Endodermal cell (in vitro differentiated cells): Measurements from ENCODE around the gene CNTN4. TPM values are rescaled to one million over a fixed set of nuclear protein-coding genes. Genes with fewer than 3 reads are reported as not detected.

Experiments
- DNase-seq: peaks from one replicate; pipeline ENCODE4 v3.0.0-alpha.2; 2017
- H3K27ac ChIP-seq: 2 replicates; pipeline ENCODE4 v1.5.1; 2013; ENCODE audit warnings: mild to moderate bottlenecking, low read depth, low read length, moderate library complexity
- H3K27me3 ChIP-seq: 2 replicates; pipeline ENCODE4 v1.6.1; 2013; ENCODE audit warnings: mild to moderate bottlenecking, low read length, moderate library complexity; ENCODE audit not compliant: insufficient read depth, control insufficient read depth, poor library complexity, severe bottlenecking
- H3K36me3 ChIP-seq: 2 replicates; pipeline ENCODE4 v1.7.0; 2013; ENCODE audit warnings: mild to moderate bottlenecking, low read length, moderate library complexity; ENCODE audit not compliant: control insufficient read depth, insufficient read depth
- H3K4me1 ChIP-seq: one replicate; pipeline ENCODE4 v1.7.0; 2013; ENCODE audit warnings: low read length; ENCODE audit not compliant: control insufficient read depth, insufficient read depth
- H3K4me3 ChIP-seq: 2 replicates; pipeline ENCODE4 v1.5.1; 2013; ENCODE audit warnings: mild to moderate bottlenecking, low read length, moderate library complexity
- H3K9ac ChIP-seq: 2 replicates; pipeline ENCODE4 v1.6.1; 2013; ENCODE audit warnings: mild to moderate bottlenecking, low read length, moderate library complexity; ENCODE audit not compliant: poor library complexity, severe bottlenecking; ENCODE audit errors: extremely low read depth
- H3K9me3 ChIP-seq: 2 replicates; pipeline ENCODE4 v1.6.1; 2013; ENCODE audit warnings: mild to moderate bottlenecking, low read length, moderate library complexity; ENCODE audit not compliant: control insufficient read depth
- H3K27ac Mint-ChIP-seq: 2 replicates; pipeline ENCODE4 v1.8.0; 2020; ENCODE audit warnings: mixed read lengths
- H3K27me3 Mint-ChIP-seq: 2 replicates; pipeline ENCODE4 v1.8.0; 2021; ENCODE audit warnings: mild to moderate bottlenecking, mixed read lengths; ENCODE audit not compliant: insufficient read depth
- H3K36me3 Mint-ChIP-seq: 2 replicates; pipeline ENCODE4 v1.8.0; 2020; ENCODE audit warnings: low read depth, mixed read lengths
- H3K4me1 Mint-ChIP-seq: 2 replicates; pipeline ENCODE4 v1.8.0; 2020; ENCODE audit warnings: mixed read lengths
- H3K4me3 Mint-ChIP-seq: 2 replicates; pipeline ENCODE4 v1.8.0; 2020; ENCODE audit warnings: mild to moderate bottlenecking, moderate library complexity, mixed read lengths
- H3K9me3 Mint-ChIP-seq: 2 replicates; pipeline ENCODE4 v1.8.0; 2020; ENCODE audit warnings: mild to moderate bottlenecking, mixed read lengths
- WGBS, 2 experiments: methylation state at CpG; one replicate each; pipeline versions ENCODE4 v1.1.5 to v1.1.7; 2013; ENCODE audit warnings: missing lambda C conversion rate in 2 of 2, mixed read lengths in 1 of 2; ENCODE audit not compliant: insufficient coverage in 1 of 2, insufficient read length in 1 of 2; 5-methylcytosine and 5-hydroxymethylcytosine counted together
- total RNA-seq, 2 donors: library from RNA; stranded (reverse); fragmentation: NEBNext Ultra II Directional in 1 of 2; extraction: Animal tissue kit (Norgen Biotek cat#: 25700) in 1 of 2; gene quantifications; 2 replicates in 1 of 2; 3 replicates in 1 of 2; pipeline ENCODE4 v1.2.1, GENCODE V29; 2021
- TF ChIP-seq, protein P1 (sequence below): fragments of 200-600 bp; sonication (generic); conservative IDR thresholded peaks from 2 replicates; pipeline ENCODE4 v1.5.0; 2021; ENCODE audit warnings: antibody characterized with exemption, mild to moderate bottlenecking

CNTN4 gene
- total RNA-seq, 2 donors from 2014 or later, result 10.8 to 11.1 TPM

DNA sequence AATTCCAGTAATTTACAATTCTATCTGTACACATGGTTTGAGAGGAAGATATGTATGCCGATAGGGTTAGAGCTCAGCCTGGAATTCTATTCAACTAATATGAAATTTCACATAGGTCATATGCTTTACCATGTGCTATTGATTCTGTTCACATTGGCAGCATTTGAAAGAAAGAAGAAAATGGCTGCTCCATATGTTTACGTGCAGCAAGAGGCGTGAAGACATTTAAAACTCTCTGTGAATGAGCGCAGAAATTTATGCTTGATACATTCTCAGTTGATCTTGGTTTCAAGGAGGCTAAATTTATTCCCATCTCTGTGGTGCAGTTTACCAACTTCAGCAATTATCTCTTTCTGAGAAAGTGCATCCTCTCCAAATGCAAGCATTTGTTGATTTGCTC is 478.9 kb downstream of the CNTN4 start:
- H3K9me3 Mint-ChIP-seq, result no peaks in the 10 kb centered on the region

DNA sequence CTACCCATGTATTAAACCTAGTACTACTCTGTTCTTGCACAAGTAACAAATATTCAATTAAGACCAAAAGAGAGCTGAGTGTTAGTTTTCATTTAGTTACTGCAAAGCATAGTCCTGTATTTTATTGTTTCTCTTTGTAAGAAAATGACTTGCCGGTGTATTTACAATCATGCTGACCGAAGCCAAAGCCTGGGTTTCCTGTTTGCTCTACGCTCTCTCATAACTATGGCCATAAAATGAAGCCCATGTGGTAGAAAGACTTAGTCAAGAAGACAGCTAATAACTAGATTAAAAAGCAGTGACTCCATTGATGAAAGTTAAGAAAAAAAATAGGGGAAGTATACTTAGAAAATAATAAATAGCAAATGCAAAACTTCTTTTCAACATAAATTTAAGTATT is 479.9 kb downstream of the CNTN4 start:
- TF ChIP-seq, protein P1, sequence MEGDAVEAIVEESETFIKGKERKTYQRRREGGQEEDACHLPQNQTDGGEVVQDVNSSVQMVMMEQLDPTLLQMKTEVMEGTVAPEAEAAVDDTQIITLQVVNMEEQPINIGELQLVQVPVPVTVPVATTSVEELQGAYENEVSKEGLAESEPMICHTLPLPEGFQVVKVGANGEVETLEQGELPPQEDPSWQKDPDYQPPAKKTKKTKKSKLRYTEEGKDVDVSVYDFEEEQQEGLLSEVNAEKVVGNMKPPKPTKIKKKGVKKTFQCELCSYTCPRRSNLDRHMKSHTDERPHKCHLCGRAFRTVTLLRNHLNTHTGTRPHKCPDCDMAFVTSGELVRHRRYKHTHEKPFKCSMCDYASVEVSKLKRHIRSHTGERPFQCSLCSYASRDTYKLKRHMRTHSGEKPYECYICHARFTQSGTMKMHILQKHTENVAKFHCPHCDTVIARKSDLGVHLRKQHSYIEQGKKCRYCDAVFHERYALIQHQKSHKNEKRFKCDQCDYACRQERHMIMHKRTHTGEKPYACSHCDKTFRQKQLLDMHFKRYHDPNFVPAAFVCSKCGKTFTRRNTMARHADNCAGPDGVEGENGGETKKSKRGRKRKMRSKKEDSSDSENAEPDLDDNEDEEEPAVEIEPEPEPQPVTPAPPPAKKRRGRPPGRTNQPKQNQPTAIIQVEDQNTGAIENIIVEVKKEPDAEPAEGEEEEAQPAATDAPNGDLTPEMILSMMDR, result no peak
- Histone ChIP-seq H3K27ac (no peak overlapping the region), H3K36me3 (no peaks in the 10 kb centered on the region), H3K4me1 (no peaks in the 10 kb centered on the region), H3K9ac (no peak overlapping the region), H3K9me3 (no peaks in the 10 kb centered on the region), H3K27me3 (no peaks in the 10 kb centered on the region), H3K4me3 (no peak overlapping the region)
- 57% methylated on average over 3 of the region's 3 CpGs; no CpG with 5 or more reads in 1 of the 2 experiments for WGBS, 2 experiments
- H3K4me1 Mint-ChIP-seq, result no peaks in the 10 kb centered on the region
- H3K36me3 Mint-ChIP-seq, result no peaks in the 10 kb centered on the region
- no peak overlapping the region for H3K4me3 Mint-ChIP-seq
- no peak overlapping the region for H3K27ac Mint-ChIP-seq
- DNase-seq, result no peak
- no peaks in the 10 kb centered on the region for H3K9me3 Mint-ChIP-seq
- no peaks in the 10 kb centered on the region for H3K27me3 Mint-ChIP-seq

More for the DNA sequence above, 478.9 kb downstream of the CNTN4 start:
- no peaks in the 10 kb centered on the region for H3K4me1 Mint-ChIP-seq
- no peak for DNase-seq
- no peaks in the 10 kb centered on the region for H3K27me3 ChIP-seq
- H3K9ac ChIP-seq, result no peak overlapping the region
- no peak overlapping the region for H3K4me3 ChIP-seq
- no peaks in the 10 kb centered on the region for H3K9me3 ChIP-seq
- no peak overlapping the region for H3K27ac Mint-ChIP-seq
- 93 to 100% methylated on average over 2 to 3 of the region's 4 CpGs for WGBS, 2 experiments
- H3K4me3 Mint-ChIP-seq, result no peak overlapping the region
- no peak overlapping the region for H3K27ac ChIP-seq
- no peaks in the 10 kb centered on the region for H3K27me3 Mint-ChIP-seq
- TF ChIP-seq, protein P1, result no peak
- no peaks in the 10 kb centered on the region for H3K36me3 Mint-ChIP-seq
- H3K36me3 ChIP-seq, result no peaks in the 10 kb centered on the region
- no peaks in the 10 kb centered on the region for H3K4me1 ChIP-seq

DNA sequence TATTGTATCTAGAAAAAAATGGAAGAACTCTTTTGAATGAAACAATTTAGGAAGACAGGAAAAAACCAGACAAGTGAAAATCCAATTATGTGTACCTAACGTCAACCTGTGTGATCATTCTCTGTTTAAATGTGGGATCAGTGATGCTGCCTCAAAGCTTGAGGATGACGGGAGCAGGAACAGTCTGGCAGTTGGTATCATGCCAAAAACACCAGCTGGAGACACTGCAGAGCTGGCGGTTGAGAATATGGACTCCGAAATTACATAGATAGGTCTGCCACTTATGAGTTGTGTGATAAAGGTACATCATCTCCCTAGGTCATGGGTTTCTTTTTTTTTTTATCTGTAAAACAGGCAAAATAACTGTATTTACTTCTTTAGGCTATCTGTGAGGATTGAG is 480.5 kb downstream of the CNTN4 start:
- Mint-ChIP-seq H3K9me3 (no peaks in the 10 kb centered on the region), H3K27ac (no peak overlapping the region), H3K27me3 (no peaks in the 10 kb centered on the region), H3K4me3 (no peak overlapping the region), H3K4me1 (no peaks in the 10 kb centered on the region), H3K36me3 (no peaks in the 10 kb centered on the region)
- Histone ChIP-seq H3K9me3 (no peaks in the 10 kb centered on the region), H3K36me3 (no peaks in the 10 kb centered on the region), H3K4me3 (no peak overlapping the region), H3K4me1 (no peaks in the 10 kb centered on the region), H3K9ac (no peak overlapping the region), H3K27me3 (no peaks in the 10 kb centered on the region), H3K27ac (no peak overlapping the region)
- TF ChIP-seq, protein P1, result no peak
- WGBS, 2 experiments, result 93 to 97% methylated on average over 4 of the region's 4 CpGs
- no peak for DNase-seq
